ENCODE measurements around the gene PAX5.
"Not testable (repeated sequence)": the region's sequence is repeated elsewhere in the genome, so short reads cannot be mapped to it uniquely, and the experiment has no call there.

Gene PAX5

DNA sequence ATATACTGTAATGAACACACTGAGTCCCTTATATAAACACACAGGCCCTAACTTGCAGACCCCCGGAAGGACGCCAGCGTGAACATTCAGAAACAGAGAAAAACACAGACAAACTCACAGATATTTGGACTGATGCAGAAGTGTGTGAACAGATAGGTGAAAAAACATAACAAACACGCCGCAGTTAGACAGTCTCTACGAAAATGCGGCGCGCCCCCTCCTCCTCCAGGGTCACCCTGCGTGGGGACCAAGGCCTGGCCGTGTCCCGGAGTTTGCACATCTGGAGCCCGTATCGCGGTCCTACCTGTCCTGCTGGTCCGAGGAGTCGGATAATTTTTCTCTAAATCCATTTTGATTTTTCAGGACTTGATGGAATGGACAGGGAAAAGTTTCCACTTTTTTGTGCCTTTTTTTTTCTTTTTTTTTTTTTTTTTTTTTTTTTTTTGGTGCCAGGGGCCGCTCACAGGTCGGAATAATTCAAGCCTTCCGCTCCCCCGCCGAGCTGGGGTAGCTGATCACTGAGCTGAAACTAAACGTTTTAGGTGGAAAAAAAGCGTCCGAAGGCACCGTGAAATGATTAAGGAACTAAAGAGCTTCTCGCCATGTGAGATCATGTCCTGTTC lies at the start of gene PAX5:
Gene PAX5 (minus strand): TSS at position 587 of the 623 bp plus-strand sequence. CDS start 237 bp downstream, at position 350.
- no peak for DNase-seq

DNA sequence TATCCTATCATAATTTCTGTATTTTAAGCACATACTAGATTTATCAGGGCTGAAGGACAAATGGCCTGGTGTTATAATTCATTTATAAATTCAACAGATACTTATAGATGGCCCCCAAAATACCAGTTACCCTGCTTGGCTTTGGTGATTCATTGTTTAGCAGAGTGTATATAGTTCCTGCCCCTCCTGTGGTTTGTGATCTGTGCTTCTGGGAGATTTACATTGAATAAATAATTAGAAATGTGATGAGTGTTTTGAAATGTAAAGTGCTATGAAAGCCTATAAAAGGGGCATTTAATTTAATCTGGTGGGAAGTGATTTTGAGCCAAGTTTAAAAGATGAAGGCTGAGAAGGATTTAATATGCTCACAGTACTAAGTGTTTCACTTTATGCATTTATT lies 49.6 kb upstream of the PAX5 start:
- no peak for DNase-seq

DNA sequence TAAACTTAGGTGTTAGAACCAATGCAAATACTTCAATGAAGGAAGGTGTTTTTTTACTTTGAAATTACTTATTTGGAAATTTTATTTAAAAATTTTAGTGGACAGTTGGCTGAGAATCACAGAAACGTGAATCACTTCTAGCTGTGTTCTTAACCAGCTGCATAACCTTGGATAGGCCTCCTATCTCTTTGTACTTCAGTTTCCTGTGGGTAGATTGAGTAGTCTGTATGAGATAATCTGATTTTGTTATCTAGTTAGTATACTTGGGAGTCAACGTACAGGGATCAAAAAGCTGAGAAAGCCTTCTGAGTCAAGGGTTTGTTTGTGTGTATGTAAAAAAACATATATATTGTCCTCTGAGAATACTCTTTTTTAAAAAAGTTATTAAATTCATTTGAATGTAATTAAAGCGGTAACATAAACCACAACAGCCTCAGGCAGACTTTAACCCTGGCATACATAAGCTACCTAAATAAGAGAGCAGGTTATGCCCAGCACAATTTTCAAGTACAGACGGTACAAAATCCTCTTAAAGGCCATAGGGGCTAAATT lies 48.2 kb upstream of the PAX5 start:
- DNase-seq, result no peak

DNA sequence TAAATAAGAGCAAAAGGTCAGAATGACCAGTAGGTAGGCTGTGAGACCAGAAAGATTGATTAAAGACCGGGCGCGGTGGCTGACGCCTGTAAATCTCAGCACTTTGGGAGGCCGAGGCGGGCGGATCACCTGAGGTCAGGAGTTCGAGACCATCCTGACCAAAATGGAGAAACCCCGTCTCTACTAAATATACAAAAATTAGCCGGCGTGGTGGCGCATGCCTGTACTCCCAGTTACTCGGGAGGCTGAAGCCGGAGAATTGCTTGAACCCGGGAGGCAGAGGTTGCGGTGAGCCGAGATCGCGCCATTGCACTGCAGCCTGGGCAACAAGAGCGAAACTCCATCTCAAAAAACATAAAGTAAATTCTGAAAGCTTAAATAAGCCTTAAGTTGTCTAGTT lies 47.4 kb upstream of the PAX5 start:
- DNase-seq, result not testable (repeated sequence)

DNA sequence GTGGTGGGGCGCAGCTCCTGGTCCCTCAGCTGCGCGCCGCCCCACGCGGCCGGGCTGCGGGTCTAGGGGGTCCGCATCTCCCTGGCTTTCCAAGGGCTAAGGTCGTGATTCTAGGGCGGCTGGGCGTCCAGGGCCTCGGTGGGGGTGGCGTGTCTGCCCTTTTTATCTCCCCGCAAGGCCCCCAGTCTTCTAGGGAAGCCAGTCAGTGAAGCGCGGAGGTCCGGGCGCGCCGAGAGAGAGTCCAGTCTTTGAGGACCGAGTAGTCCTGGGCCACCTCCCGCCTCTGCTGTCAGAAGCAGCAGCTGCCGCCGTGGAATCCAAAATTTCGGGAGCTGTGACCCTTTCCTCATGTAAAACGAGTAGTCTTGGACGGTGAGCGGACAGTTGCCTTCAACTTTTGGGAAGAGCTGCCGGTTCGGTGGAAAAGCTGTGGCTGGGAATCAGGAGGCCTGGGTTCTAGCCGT lies 46.1 kb upstream of the PAX5 start:
- not testable (repeated sequence) for DNase-seq

DNA sequence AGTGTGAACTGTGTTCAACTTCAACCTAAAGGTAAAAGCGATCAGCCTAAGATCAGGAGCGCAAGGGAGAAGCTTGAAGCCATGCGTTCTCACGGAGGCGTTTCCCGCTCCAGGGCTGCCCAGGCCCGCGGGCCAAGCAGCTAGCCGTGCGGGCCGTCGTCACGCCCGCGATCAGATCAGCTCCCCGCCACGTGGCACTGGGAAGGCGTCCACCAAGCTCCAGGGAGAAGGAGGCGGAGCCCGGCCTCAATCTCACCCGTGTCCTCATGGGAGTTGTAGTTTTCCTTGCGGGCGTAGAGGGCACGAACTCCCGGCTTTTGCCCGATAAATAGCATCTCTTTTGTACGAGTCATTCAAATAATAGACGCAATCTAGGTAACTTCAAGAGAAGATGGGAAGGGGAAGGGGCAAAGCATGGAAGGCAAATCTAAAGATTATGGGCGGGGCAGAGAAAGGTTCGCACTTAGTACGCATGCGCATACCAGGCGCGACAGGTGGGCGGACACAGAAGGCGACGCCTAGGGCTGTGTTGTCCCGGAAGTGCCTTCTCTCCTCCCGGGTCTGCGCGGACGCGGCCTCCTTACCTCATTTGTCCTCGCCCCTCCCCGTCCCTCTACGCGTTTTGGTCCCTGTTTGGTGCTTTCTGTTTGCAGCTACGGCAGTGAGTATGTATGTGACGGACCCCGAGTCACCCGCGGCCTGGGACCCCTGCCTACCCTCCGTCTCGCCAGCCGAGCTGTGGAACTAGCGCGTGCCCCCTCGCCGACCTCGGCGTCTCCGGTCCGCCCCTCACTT lies 45.5 kb upstream of the PAX5 start:
- peak; percentile 88 to 93 for DNase-seq

DNA sequence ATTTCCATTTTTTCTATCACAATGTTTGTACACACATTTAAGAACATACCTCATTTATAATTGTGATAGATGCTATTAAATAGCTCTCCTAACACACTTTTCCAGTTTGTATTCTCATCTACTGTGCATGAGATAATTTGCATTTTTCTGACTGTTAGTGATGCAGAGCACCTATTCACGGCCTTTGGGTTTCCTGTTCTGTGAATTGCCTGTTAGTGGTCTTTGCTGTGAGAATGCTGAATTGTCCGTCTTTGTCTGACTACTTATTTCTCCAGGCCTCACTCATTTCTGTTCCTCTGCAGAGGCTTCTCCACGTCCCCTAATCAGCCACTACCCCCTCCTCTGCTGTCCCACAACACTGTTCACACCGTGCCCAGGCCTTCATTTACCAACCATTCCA lies 40.7 kb upstream of the PAX5 start:
- not testable (repeated sequence) for DNase-seq

DNA sequence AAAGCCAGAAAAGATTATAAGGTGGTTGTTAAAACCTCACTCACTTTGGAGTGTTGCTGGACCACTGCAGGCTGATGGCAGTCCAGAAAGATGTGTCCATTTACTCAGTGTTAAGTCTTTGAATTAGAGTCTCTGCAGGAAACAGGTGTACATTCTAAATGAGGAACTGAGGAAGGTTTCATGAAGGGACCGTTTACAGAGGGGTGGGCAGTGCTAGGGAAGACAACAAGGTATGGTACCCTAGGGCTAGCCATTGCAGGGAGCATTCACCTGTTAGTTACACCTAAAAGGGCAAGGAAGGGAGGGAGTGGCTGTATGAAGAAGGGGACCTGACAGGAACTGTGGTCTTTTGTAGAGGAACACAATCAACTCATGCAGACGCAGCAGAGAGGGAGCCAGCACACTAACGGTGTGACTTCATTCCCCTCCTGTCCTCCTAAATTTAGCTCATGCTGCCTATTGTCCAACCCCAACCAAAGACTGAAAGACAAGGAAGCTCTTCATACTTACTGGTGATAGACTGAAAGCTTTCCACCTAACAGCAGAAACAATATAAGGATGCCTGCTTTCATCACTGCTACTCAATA lies 32.2 kb upstream of the PAX5 start:
- DNase-seq, result no peak

DNA sequence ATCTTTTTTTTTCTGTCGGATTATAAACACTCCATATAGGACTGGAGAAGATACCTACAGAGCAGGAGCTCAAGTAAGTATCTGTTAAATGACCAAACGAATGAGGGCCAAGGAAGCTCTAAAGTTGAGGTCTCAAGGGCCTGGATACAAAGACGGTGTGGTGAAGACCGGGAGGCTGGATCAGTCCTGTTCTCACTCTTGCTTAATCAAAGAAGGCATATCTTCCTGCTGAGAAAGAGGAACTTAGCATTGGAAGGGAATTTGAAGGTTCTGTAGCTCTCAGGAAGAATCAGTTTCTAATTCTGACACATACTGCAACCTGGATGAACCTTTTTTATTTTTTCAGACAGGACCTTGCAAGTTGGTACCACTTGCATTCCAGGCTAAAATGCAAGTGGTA lies 28.3 kb upstream of the PAX5 start:
- DNase-seq, result peak; percentile 69 to 87

DNA sequence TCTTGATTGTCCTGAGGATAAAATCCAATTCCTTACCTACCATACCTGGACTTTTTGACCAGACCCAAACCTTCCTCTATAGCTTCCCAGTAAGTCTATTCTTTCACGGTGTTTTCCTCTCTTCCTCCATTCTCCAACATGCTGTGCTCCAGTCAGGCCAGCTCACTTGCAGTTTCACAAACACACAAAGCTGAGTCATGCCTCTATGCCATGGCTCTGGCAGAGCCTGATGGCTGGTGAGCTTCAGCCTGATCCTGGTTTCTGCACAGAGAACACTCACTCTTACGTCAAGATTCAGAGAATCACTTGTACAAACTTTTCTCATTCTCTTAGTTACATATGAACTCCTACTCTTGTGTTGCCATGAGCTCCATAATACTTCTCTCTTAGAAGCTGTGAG lies 27.7 kb upstream of the PAX5 start:
- peak; percentile 56 to 69 for DNase-seq

DNA sequence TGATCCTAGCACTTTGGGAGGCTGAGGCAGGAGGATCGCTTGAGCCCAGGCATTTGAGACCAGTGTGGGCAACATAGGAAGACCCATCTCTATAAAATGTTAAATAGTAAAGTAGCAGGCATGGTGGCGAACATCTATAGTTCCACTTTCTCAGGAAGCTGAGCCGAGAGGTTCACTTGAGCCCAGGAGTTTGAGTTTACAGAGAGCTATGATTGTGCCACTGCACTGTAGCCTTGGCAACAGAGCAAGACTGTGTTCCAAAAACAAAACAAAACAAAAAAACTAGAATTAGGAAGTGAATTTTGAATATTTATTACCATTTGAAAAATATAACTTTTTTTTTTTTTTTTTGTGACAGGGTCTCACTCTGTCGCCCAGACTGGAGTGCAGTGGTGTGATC lies 26.8 kb upstream of the PAX5 start:
- DNase-seq, result no peak

DNA sequence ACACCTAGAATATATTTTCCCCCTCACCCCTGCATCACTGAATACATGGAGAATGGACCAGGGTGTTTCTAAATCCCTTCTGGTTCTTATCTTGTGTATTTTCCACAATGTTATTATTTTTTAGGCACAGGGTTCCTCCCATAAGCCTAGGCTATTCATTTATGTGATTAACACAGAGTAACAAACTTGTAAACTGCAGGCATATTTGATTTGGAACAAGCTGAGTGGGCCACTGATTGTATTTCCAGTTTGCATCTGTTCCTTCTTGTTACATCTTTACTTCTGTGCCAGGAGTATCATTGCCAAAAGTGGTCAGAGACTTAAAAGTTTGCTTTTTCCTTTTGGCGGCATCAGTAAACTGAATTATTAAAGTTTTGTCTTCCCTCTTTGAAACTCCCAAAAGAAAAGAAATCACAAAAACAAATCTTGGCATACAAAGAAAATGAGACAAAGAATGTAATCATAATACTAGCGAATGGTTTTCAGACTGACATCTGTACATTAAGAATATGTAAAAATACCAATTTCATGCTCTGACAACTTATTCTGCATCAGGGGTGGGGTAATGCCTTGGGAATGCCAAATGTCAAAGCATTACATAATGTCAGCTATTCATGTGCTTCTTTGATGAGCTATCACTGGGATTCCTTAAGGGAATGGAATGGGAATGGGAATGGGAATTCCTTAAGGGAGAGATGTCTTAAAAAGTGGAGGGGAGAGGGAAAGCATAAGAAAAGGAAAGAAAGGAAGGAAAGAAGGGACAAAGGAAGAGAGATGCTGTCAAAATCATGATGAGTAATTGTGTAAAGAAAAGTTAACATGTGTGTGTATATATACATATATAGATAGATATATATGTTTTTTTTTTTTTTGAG lies 22.2 kb upstream of the PAX5 start:
- DNase-seq, result no peak

DNA sequence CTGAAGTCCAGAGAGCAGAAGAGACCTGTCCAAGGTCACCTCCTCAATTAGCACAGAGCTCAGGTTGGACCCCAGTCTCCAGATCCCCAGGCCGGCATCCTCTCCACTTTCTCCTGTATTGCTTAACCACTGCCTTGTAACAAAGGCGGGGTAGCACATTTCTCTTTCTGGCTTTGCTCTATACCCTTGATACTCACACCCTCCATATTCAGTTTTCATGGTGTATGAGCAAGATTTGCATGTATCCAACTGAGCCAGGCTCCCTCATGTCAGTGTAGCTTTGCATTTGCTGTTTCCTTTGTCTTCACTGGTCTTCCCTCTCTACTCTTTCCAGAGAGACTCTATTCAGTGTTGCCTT lies 20.3 kb upstream of the PAX5 start:
- DNase-seq, result not testable (repeated sequence)

DNA sequence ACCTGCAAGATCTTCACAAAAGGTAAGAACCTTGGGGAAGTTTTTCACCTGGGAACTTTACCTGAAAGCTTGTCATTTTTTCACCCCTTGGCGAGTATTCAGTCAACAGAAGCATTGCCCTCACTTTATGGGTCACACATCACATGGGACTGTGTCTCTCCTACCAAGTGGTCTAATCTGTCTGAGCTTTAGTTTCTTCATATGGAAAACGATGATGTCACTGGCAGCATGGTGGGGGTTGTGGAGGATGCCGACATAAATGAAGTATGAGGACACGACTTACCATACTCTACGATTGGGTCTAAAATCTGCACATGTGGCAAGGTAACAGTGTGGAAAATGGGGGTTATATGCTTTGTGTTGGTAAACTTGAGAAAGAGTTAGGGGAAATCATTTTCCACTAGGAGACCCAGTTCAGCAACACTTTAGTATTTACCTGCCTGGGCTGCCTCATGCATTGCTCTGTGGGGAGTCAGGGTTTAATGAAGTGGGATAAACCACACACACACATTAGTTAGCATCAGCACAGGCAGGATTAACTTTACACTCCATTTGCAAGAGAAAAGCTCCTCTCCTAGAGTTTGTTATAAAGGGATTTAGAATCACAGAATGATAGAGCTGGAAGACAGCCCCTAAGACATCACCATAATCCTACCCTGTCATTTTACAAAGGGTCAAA lies 19.8 kb upstream of the PAX5 start:
- no peak for DNase-seq

DNA sequence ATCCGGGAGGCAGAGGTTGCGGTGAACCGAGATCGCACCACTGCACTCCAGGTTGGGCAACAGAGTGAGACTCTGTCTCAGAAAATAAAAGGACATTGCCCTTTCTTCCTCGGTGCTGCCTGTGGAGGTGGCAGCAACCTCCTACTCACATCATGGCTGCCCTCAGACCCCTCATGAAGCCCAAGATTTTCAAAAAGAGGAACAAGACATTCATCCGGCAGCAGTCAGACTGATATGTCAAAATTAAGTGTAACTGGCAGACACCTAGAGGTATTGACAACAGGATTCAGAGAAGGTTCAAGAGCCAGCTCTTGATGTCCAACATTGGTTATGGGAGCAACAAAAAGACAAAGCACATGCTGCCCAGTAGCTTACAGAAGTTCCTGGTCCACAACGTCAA lies 12.6 kb upstream of the PAX5 start:
- DNase-seq, result no peak

DNA sequence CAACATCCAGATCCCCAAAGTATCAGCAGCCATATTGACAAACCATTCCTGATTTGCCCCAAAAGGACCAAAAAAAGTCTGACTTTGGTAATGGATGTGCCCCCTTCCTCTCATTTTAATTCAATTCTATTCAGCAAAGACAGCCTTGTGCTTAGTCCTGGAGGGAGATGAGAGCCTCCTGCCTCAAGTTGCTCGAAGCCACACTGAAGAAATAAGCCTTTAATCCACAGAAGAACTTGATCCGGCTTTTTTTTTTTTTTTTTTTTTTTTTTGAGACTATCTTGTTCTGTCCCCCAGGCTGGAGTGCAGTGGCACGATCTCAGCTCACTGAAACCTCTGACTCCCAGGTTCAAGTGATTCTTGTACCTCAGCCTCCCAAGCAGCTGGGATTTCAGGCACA lies 8.4 kb upstream of the PAX5 start:
- DNase-seq, result no peak

DNA sequence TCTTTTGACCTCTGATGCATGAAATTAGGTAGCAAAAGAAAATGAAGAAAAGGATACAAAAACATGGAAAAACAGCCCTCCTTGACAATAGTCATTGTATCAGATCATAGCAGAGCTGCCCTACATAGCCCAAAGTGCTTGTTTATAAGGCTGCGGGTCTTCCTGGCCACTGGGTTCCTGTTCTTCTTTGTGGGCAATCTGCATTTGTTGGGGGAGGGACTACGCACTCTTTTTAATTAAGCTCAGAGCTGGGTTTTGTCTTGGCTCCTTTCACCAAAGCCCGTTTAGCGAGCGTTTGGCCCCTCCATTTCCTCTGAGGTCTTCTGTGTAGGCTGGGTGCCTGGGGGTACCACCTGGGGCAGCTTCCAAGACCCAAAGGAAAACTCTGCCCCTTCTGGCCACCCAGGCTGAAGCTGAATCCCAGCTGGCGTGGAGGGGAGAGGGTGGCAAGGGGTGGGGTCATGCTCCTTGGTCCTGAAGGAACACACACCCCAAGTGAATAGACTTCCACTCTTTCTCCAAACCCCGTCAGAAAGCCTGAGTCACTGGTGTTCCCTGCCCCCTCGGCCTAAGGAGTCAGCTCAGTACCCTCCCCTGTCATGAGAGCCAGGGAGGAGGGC lies 6.5 kb upstream of the PAX5 start:
- no peak for DNase-seq

DNA sequence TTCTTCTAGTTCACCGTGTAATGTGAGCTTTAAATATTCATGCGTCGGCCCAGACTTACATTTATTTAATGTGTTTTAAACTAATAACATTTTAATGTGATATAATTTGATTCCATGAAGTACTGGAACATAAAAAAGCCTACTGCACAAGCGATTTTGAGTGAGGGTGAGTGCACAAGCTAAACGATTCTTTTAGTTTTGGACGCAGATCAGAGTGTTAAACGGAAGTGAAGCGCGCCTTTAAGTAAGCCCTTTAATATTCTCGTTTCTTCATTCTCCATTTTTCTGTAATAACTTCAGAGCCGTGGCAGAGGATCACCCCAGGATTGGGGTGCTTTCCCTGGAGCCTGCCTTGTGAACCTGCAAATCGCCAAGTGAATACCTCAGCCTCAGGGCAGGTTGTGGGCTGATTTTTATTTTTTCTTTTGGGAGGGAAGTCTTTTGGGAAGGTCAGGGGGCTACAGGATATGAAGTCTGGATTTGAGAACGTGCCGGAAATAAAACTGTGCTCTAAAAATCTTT lies 4.9 kb upstream of the PAX5 start:
- DNase-seq, result no peak

DNA sequence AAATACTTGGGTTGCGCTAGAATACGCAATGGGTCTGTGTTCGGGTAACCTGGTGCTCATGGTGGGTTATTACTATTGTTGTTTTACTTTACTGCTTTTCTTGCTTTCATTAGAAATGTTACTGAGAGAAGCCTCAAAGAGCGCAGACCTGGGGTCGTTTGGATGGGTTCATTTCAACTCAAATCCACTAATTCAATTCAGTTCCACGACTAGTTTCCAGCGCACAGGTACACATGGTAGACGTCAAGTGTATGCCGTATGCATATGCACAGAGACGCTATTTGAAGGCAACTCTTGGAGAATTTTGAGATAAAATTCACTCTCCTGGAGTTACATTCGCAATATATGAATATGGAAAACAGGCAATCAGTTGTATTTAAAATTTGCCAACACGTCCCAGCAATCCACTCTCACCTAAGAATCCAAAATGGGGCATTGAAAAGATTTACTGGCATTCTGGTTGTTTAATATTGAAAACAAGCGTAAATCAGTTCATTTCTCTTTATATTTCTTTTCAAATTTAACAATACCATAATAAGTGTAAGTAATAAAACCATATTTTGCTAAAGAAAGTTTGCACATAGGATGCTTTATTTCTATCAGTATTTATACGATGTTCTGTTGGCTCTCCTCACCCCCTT lies 4.4 kb upstream of the PAX5 start:
- no peak for DNase-seq

DNA sequence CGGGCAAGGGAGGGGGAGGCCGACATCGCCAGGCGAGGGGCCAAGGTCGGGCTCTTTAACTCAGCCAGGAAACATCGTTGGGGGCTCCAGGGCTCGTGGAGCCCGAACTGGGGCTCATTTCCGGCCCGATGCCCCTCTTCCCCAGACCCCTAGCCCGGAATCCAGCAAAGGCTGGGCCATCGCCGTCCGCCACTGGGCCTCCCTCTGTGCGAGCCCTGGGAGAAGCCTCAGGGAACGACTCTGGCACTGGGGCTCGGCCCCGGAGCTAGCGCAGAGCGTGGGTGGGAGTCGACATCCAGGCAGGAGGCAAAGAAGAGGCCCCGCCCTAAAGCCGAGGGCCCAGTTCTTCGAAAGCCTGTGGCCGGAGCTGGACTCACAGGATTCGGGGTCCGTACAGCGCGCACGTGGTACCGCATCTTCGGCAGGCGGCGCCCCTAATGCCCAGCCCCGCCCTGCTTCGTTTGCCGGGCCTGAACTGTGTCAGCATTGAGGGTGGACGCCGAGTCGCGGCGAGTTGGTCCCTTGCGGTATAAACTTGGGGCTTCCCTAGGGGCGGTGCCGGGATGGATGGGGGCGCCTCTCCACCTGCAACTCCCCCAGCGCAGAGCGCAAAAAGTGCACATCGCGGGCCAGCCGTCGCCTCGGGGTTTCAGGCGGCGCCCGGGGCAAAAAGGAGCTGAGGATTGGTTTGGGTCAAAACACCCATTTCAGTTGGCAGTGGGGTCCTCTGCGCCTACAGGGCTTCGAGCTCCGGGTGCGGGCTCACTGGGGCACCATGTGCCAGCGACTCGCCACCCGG lies 3.6 kb upstream of the PAX5 start:
- no peak for DNase-seq

Measured in AML-193 (cell line).